Adrenal gland (tissue), 12 donors: ENCODE measurements around the gene RPL6. TPM values are rescaled to one million over a fixed set of nuclear protein-coding genes. Genes with fewer than 3 reads are reported as not detected.
A peak's percentile ranks its signal among the peaks of the same experiment; 100 is the strongest.
"Not testable (repeated sequence)": the region's sequence is repeated elsewhere in the genome, so short reads cannot be mapped to it uniquely, and the experiment has no call there.

Experiments
- DNase-seq, 7 donors: peaks; one replicate each; pipeline ENCODE4 v3.0.0-alpha.2; 2019 to 2020
- H3K27ac ChIP-seq, 5 donors: fragments of 200-600 bp; sonication (generic) in 4 of 5; 1 replicate in 3 of 5; 2 replicates in 2 of 5; pipeline versions ENCODE4 v1.5.1 to v1.8.0; 2016 to 2020; ENCODE audit warnings: mild to moderate bottlenecking in 1 of 5
- H3K27me3 ChIP-seq: fragments of 200-600 bp; 2 replicates; pipeline ENCODE4 v1.8.0; 2021
- H3K36me3 ChIP-seq, 2 donors: fragments of 200-600 bp; replicated peaks in 1 of 2; 1 replicate in 1 of 2; 2 replicates in 1 of 2; pipeline versions ENCODE4 v1.5.1 to v1.8.0; 2018 to 2022
- H3K4me1 ChIP-seq, 2 donors: fragments of 200-600 bp; replicated peaks in 1 of 2; 1 replicate in 1 of 2; 2 replicates in 1 of 2; pipeline versions ENCODE4 v1.5.1 to v1.8.0; 2018 to 2021
- H3K4me3 ChIP-seq, 4 donors: fragments of 200-600 bp; sonication (generic) in 3 of 4; one replicate each; pipeline ENCODE4 v1.5.1; 2016 to 2018
- H3K9me3 ChIP-seq, 3 donors: fragments of 200-600 bp; sonication (generic) in 1 of 3; replicated peaks in 1 of 3; 1 replicate in 2 of 3; 2 replicates in 1 of 3; pipeline versions ENCODE4 v1.5.1 to v1.8.0; 2016 to 2021
- CTCF ChIP-seq, 6 experiments: fragments of 450-650 bp in 4 of 6; fragments of 200-600 bp in 2 of 6; sonication (generic) in 1 of 6; IDR thresholded peaks; 1 replicate in 5 of 6; 2 replicates in 1 of 6; pipeline versions ENCODE4 v1.5.1 to v1.8.0; 2016 to 2021; ENCODE audit warnings: antibody characterized with exemption in 6 of 6, mild to moderate bottlenecking in 2 of 6, moderate library complexity in 1 of 6
- POLR2A ChIP-seq, 2 donors: fragments of 450-650 bp; IDR thresholded peaks; one replicate each; pipeline ENCODE4 v1.6.1; 2017; ENCODE audit warnings: antibody characterized with exemption in 2 of 2, mild to moderate bottlenecking in 2 of 2, moderate library complexity in 1 of 2
- WGBS, 4 donors: extraction: QIAGEN DNeasy Blood & Tissue Kit in 2 of 4; methylation state at CpG; one replicate each; pipeline versions ENCODE4 v1.1.5 to v1.1.7; 2013 to 2017; 5-methylcytosine and 5-hydroxymethylcytosine counted together
- intact Hi-C, 2 donors: fragments of 100-400 bp; cut with DNase I; formaldehyde crosslinking; loops; one replicate each; pipeline versions ENCODE4 v1.14.1 to v1.15.0; 2022 to 2023
- polyA plus RNA-seq, 3 donors: library from polyadenylated mRNA; stranded (reverse); fragments of 200-250 nt in 2 of 3; fragments of 350-450 nt in 1 of 3; fragmentation: Illumina TruSeq in 1 of 3; extraction: RNeasy Lipid Tissue Mini Kit (QIAGEN cat#74804) in 1 of 3; gene quantifications; one replicate each; pipeline ENCODE4 v1.2.3, GENCODE V29; 2013 to 2014
- total RNA-seq, 9 donors: library from RNA; depleted of rRNA in 4 of 9; stranded (reverse); fragments of >200 nt in 4 of 9; fragments of 120-200 nt in 1 of 9; fragmentation: NEBNext Ultra II Directional in 1 of 9; extraction: Animal tissue kit (Norgen Biotek cat#: 25700) in 1 of 9; gene quantifications; one replicate each; pipeline versions ENCODE4 v1.1.0 to v1.2.4, GENCODE V29; 2013 to 2023
- donor health status: healthy with polysubstance abuse.
- donor health status: Bipolar disorder and iron deficiency.
- donor health status: DM: yes; HTN: yes; CAD: no.
- donor health status: DM: no; HTN: no; CAD: no.
- donor health status: DM: no; HTN: no; CAD: no.
- donor health status: DM: yes; HTN: yes; CAD: no.

The RPL6 gene
- total and polyA plus RNA-seq, 12 donors = 976 to 2,265 (median 1,369) TPM

GRCh38 chr12:112420740-112421139 lies 11.3 kb upstream of the RPL6 start:
- DNase-seq = no peak
- TF ChIP-seq CTCF (IDR thresholded peaks at IDR 0.05) (no peak), POLR2A (IDR thresholded peaks at IDR 0.05) (no peak)
- intact Hi-C loops = no loop called here
- no peaks in the 10 kb centered on the region for H3K36me3 ChIP-seq
- no peaks in the 10 kb centered on the region for H3K9me3 ChIP-seq
- 82 to 88% (median 85%) methylated on average over 3 of the region's 3 CpGs for WGBS, 4 donors
- no peaks in the 10 kb centered on the region for H3K27me3 ChIP-seq
- peak overlapping the region in 1 of 5 donors; percentile 99 for H3K27ac ChIP-seq
- H3K4me1 ChIP-seq = peaks cover 21 to 46% of the 10 kb centered on the region in 2 donors
- H3K4me3 ChIP-seq = no peak overlapping the region

- intact Hi-C loops = no loop called here
- 3 to 10% (median 5%) methylated on average over 10 to 31 of the region's 31 CpGs for WGBS, 4 donors
- H3K27ac ChIP-seq = peak overlapping the region; percentile 91 to 99 (median 94)
- peak in 1 of 2 donors; percentile 39 for TF ChIP-seq POLR2A (IDR thresholded peaks at IDR 0.05)
- no peak for TF ChIP-seq CTCF (IDR thresholded peaks at IDR 0.05)
- peak overlapping the region; percentile 15 to 88 (median 74) for H3K4me3 ChIP-seq
- no peaks in the 10 kb centered on the region for H3K27me3 ChIP-seq
- H3K9me3 ChIP-seq = no peaks in the 10 kb centered on the region
- DNase-seq = peak; percentile 58 to 85 (median 81)
- no peaks in the 10 kb centered on the region for H3K36me3 ChIP-seq
- H3K4me1 ChIP-seq = peaks cover 21 to 46% of the 10 kb centered on the region in 2 donors
Observed at GRCh38 chr12:112419297-112420133, 10.1 kb upstream of the RPL6 start.

- DNase-seq = peak; percentile 83 to 91 (median 88)
- intact Hi-C loops = no loop called here
- Histone ChIP-seq H3K27ac (peak within 1 kb of the TSS; percentile 91 to 99 (median 94)), H3K4me3 (peak within 1 kb of the TSS; percentile 15 to 95 (median 76)), H3K4me1 (peaks cover 21 to 46% of the 10 kb centered on the region in 2 donors), H3K9me3 (no peaks in the 10 kb centered on the region), H3K27me3 (no peaks in the 10 kb centered on the region), H3K36me3 (no peaks in the 10 kb centered on the region)
- WGBS, 4 donors = 0% methylated on average over 15 to 89 of the region's 89 CpGs; no CpG with 5 or more reads in 1 of the 4 donors
- peak in 3 of 6 experiments; percentile 26 to 39 (median 36) for TF ChIP-seq CTCF (IDR thresholded peaks at IDR 0.05)
- peak; percentile 81 to 90 for TF ChIP-seq POLR2A (IDR thresholded peaks at IDR 0.05)
Observed at GRCh38 chr12:112418608-112419296, 9.3 kb upstream of the RPL6 start, which contains the start of gene PTPN11. Gene PTPN11 (plus strand): TSS chr12:112418947. CDS start chr12:112419112, 165 bp downstream.

GRCh38 chr12:112418273-112418607 lies 8.8 kb upstream of the RPL6 start:
- H3K4me3 ChIP-seq = peak overlapping the region in 3 of 4 donors; percentile 64 to 95 (median 88)
- intact Hi-C loops = no loop called here
- H3K9me3 ChIP-seq = no peaks in the 10 kb centered on the region
- no peak for TF ChIP-seq POLR2A (IDR thresholded peaks at IDR 0.05)
- TF ChIP-seq CTCF (IDR thresholded peaks at IDR 0.05) = no peak
- DNase-seq = peak in 1 of 7 donors; percentile 3
- H3K4me1 ChIP-seq = peaks cover 21 to 45% of the 10 kb centered on the region in 2 donors
- peak overlapping the region; percentile 91 to 99 (median 94) for H3K27ac ChIP-seq
- no peaks in the 10 kb centered on the region for H3K27me3 ChIP-seq
- H3K36me3 ChIP-seq = no peaks in the 10 kb centered on the region
- WGBS, 4 donors = 1 to 2% (median 2%) methylated on average over 18 of the region's 18 CpGs

- H3K9me3 ChIP-seq, DNase-seq, H3K4me3 ChIP-seq, intact Hi-C loops, H3K27me3 ChIP-seq, H3K27ac ChIP-seq, H3K36me3 ChIP-seq: not testable (repeated sequence)
- WGBS, 4 donors = 87 to 94% (median 89%) methylated on average over 4 of the region's 4 CpGs
- peaks cover 18 to 19% of the 10 kb centered on the region in 2 donors for H3K4me1 ChIP-seq
Observed at GRCh38 chr12:112415457-112415856, 6.1 kb upstream of the RPL6 start.
